Activated naive CD4-positive, alpha-beta T cell treated with anti-CD3 and anti-CD28 coated beads, Interleukin-2, amount 10 ng/mL, durations not matched to agents 7 days and 5 days (primary cell): ENCODE data around the gene FAM228B.

Source experiments
- CTCF ChIA-PET: fragments of 350-600 bp; sonication (Branson Sonifier 250); formaldehyde crosslinking; loops from one replicate; lab custom pipeline; 2021; ENCODE audit warnings: antibody characterized with exemption; lab: Charles Lee
- DNase-seq: peaks from one replicate; pipeline ENCODE4 v3.0.0-alpha.2; 2020
- H3K27ac Mint-ChIP-seq: one replicate; pipeline ENCODE4 v1.8.0; 2021; ENCODE audit warnings: mild to moderate bottlenecking, moderate library complexity, mixed read lengths
- H3K27me3 Mint-ChIP-seq: one replicate; pipeline ENCODE4 v1.8.0; 2021; ENCODE audit warnings: mild to moderate bottlenecking, mixed read lengths
- H3K36me3 Mint-ChIP-seq: one replicate; pipeline ENCODE4 v1.8.0; 2021; ENCODE audit warnings: mixed read lengths
- H3K4me1 Mint-ChIP-seq: one replicate; pipeline ENCODE4 v1.8.0; 2021; ENCODE audit warnings: mixed read lengths
- H3K4me3 Mint-ChIP-seq: one replicate; pipeline ENCODE4 v1.8.0; 2021; ENCODE audit warnings: mild to moderate bottlenecking, moderate library complexity, mixed read lengths
- H3K9me3 Mint-ChIP-seq: one replicate; pipeline ENCODE4 v1.8.0; 2021; ENCODE audit warnings: mixed read lengths

The FAM228B gene

GRCh38 chr2:24207359-24207758 lies 84.1 kb downstream of the FAM228B start:
- Mint-ChIP-seq H3K4me3 (no peak overlapping the region), H3K4me1 (no peaks in the 10 kb centered on the region), H3K27me3 (no peaks in the 10 kb centered on the region), H3K27ac (no peak overlapping the region), H3K36me3 (peaks cover 52% of the 10 kb centered on the region), H3K9me3 (no peaks in the 10 kb centered on the region)
- no peak for DNase-seq
- CTCF ChIA-PET = interaction anchor here (1.3 kb wide), 1 partner anchor 33 kb away, joined by 3 read pairs; the partner anchor contains the start of gene FAM228A

GRCh38 chr2:24208490-24208889 lies 85.2 kb downstream of the FAM228B start:
- CTCF ChIA-PET = no interaction called here
- Mint-ChIP-seq H3K9me3 (no peaks in the 10 kb centered on the region), H3K27ac (no peak overlapping the region), H3K36me3 (peaks cover 48% of the 10 kb centered on the region), H3K4me1 (no peaks in the 10 kb centered on the region), H3K4me3 (no peak overlapping the region), H3K27me3 (no peaks in the 10 kb centered on the region)
- DNase-seq = no peak

DNA sequence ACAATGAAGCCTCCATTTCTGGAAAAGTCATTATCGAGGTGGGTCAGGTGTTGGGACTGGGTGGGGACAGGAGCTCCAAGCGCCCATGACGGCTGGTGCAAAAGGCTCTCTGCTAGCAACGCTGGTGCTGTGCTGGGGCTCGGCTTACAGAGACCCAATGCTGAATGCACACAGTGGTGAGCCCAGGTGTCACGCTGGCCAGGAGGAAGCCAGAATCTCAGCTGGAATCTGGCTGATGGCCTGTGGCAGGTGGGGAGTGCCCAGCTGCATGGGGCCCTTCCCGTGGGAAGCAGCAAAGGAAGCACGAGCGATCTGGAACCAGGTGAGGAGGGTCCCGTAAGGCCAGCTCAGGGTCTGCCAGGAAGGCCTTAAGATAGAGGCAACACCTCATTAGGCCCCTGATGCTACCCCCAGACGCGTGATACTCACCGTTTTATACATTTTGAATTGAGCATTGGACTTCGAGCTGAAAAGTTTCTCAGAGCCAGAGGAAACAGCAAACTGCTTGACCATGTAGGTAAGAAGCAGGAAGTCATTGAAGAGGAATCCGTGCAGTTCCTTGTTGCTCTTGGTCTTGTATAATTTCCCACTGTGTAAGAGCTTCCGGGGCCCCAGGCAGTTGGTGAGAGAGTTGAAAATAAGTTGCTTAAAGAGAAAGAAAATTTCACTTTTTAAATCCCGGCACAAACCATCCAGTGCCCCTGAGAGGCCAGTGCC lies 86.3 kb downstream of the FAM228B start:
- Mint-ChIP-seq H3K27me3 (no peaks in the 10 kb centered on the region), H3K9me3 (no peaks in the 10 kb centered on the region), H3K4me1 (no peaks in the 10 kb centered on the region), H3K27ac (no peak overlapping the region), H3K4me3 (no peak overlapping the region), H3K36me3 (peaks cover 42% of the 10 kb centered on the region)
- CTCF ChIA-PET = no interaction called here
- no peak for DNase-seq

DNA sequence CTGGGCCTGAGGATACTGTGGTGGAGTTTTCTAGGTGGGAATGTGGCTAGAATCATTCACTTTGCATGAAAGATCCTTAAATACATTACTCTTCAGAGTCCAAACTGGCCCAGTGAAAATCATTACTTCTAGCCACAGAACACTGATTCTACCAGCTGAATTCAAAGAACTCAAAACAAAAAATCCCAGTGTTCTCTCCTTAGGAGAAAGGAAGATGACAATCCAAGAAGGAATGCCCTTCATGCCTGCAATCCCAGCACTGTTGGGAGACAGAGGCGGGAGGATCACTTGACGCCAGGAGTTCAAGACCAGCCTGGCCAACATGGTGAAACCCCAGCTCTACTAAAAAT lies 86.8 kb downstream of the FAM228B start:
- Mint-ChIP-seq H3K36me3 (peaks cover 43% of the 10 kb centered on the region), H3K27me3 (no peaks in the 10 kb centered on the region), H3K4me3 (no peak overlapping the region), H3K9me3 (no peaks in the 10 kb centered on the region), H3K4me1 (peaks cover 4% of the 10 kb centered on the region), H3K27ac (no peak overlapping the region)
- CTCF ChIA-PET = interaction anchor here (0.6 kb wide), 1 partner anchor 81 kb away, joined by 3 read pairs; no protein-coding TSS in a partner anchor
- DNase-seq = no peak

GRCh38 chr2:24210723-24211122 lies 87.5 kb downstream of the FAM228B start:
- CTCF ChIA-PET = no interaction called here
- H3K9me3 Mint-ChIP-seq = no peaks in the 10 kb centered on the region
- DNase-seq = no peak
- H3K4me1 Mint-ChIP-seq = peaks cover 7% of the 10 kb centered on the region
- H3K4me3 Mint-ChIP-seq = no peak overlapping the region
- H3K27me3 Mint-ChIP-seq = no peaks in the 10 kb centered on the region
- H3K27ac Mint-ChIP-seq = no peak overlapping the region
- H3K36me3 Mint-ChIP-seq = peaks cover 41% of the 10 kb centered on the region

- no peak for DNase-seq
- no peak overlapping the region for H3K4me3 Mint-ChIP-seq
- H3K27me3 Mint-ChIP-seq = no peaks in the 10 kb centered on the region
- H3K9me3 Mint-ChIP-seq = no peaks in the 10 kb centered on the region
- peaks cover 47% of the 10 kb centered on the region for H3K36me3 Mint-ChIP-seq
- H3K4me1 Mint-ChIP-seq = peaks cover 7% of the 10 kb centered on the region
- CTCF ChIA-PET = no interaction called here
- no peak overlapping the region for H3K27ac Mint-ChIP-seq
These were observed 88.1 kb downstream of the FAM228B start for GRCh38 chr2:24211408-24211807.

GRCh38 chr2:24214880-24215279 lies 91.6 kb downstream of the FAM228B start:
- CTCF ChIA-PET = interaction anchor here (1.1 kb wide), 1 partner anchor 12 kb away, joined by 3 read pairs; no protein-coding TSS in a partner anchor
- Mint-ChIP-seq H3K27ac (no peak overlapping the region), H3K4me1 (peaks cover 7% of the 10 kb centered on the region), H3K27me3 (no peaks in the 10 kb centered on the region), H3K9me3 (no peaks in the 10 kb centered on the region), H3K4me3 (no peak overlapping the region), H3K36me3 (peaks cover 31% of the 10 kb centered on the region)
- DNase-seq = no peak
